A549 (cell line): ENCODE results near the gene MFAP3L.

Experiments used
- HDAC2 ChIP-seq: fragments of 200-600 bp; sonication (generic); IDR thresholded peaks from 2 replicates; pipeline ENCODE4 v1.6.1; 2016
- MAZ ChIP-seq: fragments of 150-350 bp; IDR thresholded peaks from 2 replicates; pipeline ENCODE4 v1.6.1; 2014; ENCODE audit warnings: antibody characterized with exemption, low read depth, low read length, borderline replicate concordance
- POLR2A ChIP-seq: IDR thresholded peaks from 2 replicates; pipeline ENCODE4 v1.6.1; 2012; ENCODE audit warnings: mild to moderate bottlenecking, low read length
- RAD21 ChIP-seq, 2 experiments: fragments of >200 bp in 1 of 2; sonication (Bioruptor Twin) in 1 of 2; formaldehyde crosslinking in 1 of 2; IDR thresholded peaks in 1 of 2; conservative IDR thresholded peaks in 1 of 2; 2 replicates in 1 of 2; 3 replicates in 1 of 2; pipeline ENCODE4 v1.6.1; 2012 to 2018; ENCODE audit warnings: inconsistent platforms in 1 of 2

DNA sequence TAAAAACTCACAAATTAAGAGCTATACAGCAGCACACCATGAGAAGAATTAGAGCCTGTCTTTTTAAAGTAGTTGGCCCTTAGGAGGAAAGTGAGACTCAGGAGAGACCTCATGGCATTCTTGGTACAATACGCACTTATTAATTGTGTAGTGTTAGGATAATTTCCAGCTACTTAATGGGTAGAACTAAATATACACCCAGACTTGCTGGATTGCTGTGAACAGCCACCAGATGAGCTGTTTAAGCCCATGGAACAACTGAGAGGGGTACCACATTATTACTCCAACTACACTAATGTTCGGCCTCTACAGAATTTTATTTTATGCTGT lies 13.6 kb downstream of the MFAP3L start:
- no peak for TF ChIP-seq POLR2A
- no peak for TF ChIP-seq RAD21 (conservative IDR thresholded peaks at IDR 0.05 in 1 of 2, IDR thresholded peaks at IDR 0.05 in 1 of 2)
- TF ChIP-seq MAZ: no peak
- no peak for TF ChIP-seq HDAC2
